ENCODE results near the gene ENGASE.

- TF ChIP-seq, protein P1, sequence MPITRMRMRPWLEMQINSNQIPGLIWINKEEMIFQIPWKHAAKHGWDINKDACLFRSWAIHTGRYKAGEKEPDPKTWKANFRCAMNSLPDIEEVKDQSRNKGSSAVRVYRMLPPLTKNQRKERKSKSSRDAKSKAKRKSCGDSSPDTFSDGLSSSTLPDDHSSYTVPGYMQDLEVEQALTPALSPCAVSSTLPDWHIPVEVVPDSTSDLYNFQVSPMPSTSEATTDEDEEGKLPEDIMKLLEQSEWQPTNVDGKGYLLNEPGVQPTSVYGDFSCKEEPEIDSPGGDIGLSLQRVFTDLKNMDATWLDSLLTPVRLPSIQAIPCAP (CRISPR knock-in tag; IDR thresholded peaks at IDR 0.05; ENCODE audit: borderline replicate concordance): no peak
- TF ChIP-seq, protein P2, sequence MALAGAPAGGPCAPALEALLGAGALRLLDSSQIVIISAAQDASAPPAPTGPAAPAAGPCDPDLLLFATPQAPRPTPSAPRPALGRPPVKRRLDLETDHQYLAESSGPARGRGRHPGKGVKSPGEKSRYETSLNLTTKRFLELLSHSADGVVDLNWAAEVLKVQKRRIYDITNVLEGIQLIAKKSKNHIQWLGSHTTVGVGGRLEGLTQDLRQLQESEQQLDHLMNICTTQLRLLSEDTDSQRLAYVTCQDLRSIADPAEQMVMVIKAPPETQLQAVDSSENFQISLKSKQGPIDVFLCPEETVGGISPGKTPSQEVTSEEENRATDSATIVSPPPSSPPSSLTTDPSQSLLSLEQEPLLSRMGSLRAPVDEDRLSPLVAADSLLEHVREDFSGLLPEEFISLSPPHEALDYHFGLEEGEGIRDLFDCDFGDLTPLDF (CRISPR knock-in tag; IDR thresholded peaks at IDR 0.05): no peak
- TF ChIP-seq CTCF (IDR thresholded peaks at IDR 0.05 in 2 of 3, conservative IDR thresholded peaks at IDR 0.05 in 1 of 3; ENCODE audit: insufficient read depth in 2 of 3, low read depth in 1 of 3, low read length in 3 of 3) (no peak), EP300 (IDR thresholded peaks at IDR 0.05; ENCODE audit: low read length) (no peak), MTA3 (IDR thresholded peaks at IDR 0.05; ENCODE audit: borderline replicate concordance) (no peak), EP400 (IDR thresholded peaks at IDR 0.05) (no peak), ZNF431 (CRISPR knock-in tag; IDR thresholded peaks at IDR 0.05) (no peak), KAT7 (CRISPR knock-in tag; IDR thresholded peaks at IDR 0.05; ENCODE audit: borderline replicate concordance) (no peak), PML (IDR thresholded peaks at IDR 0.05; ENCODE audit: low read length) (no peak), SUPT5H (IDR thresholded peaks at IDR 0.05) (no peak), STAG1 (CRISPR knock-in tag; IDR thresholded peaks at IDR 0.05; ENCODE audit: borderline replicate concordance) (no peak), MAX (CRISPR knock-in tag; IDR thresholded peaks at IDR 0.05) (no peak), ZNF277 (CRISPR knock-in tag; IDR thresholded peaks at IDR 0.05; ENCODE audit: borderline replicate concordance) (no peak), KLF10 (CRISPR knock-in tag; IDR thresholded peaks at IDR 0.05) (no peak)
Observed at GRCh38 chr17:79094261-79094660, 19.6 kb downstream of the ENGASE start.
